ENCODE data around the gene KTN1.
A peak's percentile ranks its signal among the peaks of the same experiment; 100 is the strongest.

The KTN1 gene, protein sequence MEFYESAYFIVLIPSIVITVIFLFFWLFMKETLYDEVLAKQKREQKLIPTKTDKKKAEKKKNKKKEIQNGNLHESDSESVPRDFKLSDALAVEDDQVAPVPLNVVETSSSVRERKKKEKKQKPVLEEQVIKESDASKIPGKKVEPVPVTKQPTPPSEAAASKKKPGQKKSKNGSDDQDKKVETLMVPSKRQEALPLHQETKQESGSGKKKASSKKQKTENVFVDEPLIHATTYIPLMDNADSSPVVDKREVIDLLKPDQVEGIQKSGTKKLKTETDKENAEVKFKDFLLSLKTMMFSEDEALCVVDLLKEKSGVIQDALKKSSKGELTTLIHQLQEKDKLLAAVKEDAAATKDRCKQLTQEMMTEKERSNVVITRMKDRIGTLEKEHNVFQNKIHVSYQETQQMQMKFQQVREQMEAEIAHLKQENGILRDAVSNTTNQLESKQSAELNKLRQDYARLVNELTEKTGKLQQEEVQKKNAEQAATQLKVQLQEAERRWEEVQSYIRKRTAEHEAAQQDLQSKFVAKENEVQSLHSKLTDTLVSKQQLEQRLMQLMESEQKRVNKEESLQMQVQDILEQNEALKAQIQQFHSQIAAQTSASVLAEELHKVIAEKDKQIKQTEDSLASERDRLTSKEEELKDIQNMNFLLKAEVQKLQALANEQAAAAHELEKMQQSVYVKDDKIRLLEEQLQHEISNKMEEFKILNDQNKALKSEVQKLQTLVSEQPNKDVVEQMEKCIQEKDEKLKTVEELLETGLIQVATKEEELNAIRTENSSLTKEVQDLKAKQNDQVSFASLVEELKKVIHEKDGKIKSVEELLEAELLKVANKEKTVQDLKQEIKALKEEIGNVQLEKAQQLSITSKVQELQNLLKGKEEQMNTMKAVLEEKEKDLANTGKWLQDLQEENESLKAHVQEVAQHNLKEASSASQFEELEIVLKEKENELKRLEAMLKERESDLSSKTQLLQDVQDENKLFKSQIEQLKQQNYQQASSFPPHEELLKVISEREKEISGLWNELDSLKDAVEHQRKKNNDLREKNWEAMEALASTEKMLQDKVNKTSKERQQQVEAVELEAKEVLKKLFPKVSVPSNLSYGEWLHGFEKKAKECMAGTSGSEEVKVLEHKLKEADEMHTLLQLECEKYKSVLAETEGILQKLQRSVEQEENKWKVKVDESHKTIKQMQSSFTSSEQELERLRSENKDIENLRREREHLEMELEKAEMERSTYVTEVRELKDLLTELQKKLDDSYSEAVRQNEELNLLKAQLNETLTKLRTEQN (N-terminal part only)

DNA sequence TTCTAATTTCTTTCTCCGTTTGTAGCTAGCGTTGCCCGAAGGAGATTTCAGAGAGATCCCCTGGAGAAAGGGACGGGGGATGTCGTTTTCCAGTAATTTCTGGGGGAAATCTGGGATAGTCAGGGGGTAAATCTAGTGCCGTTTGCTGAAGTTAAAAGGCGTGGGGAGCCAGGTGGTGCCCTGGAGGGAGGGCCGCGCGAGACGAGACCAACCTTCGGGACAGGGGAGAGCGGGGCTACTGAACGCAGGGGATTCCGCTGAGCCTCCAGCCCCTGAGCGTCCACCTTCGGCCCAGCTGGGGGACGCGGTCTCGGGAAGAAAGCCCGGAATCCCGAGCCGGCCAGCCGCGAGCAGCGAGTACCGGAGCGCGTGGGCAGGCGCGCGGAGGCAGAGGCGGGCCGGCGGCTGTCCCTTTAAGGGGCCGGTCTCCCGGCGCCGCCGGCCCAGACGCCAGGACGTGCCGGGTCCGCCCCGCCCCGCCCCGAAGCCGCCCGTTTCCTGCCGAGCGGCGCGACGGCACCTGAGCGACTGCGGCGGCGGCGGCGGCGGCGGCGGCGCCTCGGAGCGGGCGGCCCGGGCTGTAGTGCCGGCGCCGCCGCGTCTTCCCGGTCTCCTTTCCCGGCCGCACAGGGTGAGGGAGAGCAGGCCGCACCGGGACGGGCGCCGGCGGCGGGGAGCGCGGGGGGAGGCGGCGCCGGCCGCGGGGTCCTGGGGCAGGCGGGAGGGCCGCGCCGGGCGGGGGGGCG, at the start of gene KTN1:
KTN1 (plus strand) TSS at position 484 of the 746 bp plus-strand sequence. CDS start 31,842 bp downstream, outside the sequence.
- peak; percentile 82 for DNase-seq

GRCh38 chr14:55530464-55530863, 49.5 kb upstream of the KTN1 start:
- no peak for DNase-seq

DNA sequence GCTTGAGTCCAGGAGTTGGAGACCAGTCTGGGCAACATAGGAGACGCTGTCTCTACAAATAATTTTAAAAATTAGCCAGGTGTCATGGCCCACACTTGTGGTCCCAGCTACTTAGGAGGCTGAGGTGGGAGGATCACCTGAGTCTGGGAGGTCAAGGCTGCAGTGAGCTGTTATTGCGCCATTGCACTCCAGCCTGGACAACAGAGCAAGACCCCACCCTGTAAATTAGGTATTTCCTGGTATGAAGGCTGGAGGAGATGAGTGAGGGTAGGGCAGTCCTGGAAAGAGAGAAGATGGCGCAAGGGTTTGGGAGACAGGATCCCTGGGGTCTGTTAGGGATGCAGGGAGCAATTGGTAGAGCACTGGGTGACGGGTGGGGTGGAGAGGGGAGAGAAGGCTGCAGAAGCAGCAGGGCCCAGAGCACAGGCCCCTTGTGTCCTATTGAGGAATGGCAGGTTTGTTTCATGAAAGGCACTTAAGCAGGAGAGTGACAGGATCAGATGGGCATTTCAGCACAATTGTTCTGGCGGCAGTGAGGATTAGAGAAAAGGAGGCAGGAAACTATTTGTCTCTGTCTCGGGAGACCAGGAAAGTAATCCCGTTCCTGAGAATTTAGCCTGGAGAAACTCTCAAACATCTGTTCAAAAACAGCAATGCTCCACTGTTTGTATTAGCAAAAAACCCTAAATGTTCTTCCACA, 47.2 kb upstream of the KTN1 start:
- DNase-seq = no peak

DNA sequence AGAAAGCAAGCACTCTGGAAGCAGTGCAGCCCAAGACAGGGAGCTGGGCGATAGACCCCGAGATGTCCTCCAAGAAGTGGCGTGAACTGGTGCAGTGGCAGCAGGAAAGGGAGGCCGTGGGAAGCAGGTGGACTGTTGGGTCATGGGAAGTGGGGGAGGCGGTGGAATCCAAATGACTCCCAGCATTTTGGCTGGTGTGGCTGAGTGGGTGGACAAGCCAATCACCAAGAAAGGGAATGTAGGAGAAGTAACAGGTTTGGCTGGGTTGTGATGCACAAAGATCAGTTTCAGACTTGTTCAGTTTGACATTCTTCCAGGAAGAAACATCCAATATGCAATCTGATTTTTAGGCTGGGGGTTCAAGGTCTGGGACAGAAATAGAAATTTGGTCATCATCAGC, 46.0 kb upstream of the KTN1 start:
- no peak for DNase-seq

- DNase-seq = no peak
Measured at GRCh38 chr14:55535516-55536203, 44.3 kb upstream of the KTN1 start.

DNA sequence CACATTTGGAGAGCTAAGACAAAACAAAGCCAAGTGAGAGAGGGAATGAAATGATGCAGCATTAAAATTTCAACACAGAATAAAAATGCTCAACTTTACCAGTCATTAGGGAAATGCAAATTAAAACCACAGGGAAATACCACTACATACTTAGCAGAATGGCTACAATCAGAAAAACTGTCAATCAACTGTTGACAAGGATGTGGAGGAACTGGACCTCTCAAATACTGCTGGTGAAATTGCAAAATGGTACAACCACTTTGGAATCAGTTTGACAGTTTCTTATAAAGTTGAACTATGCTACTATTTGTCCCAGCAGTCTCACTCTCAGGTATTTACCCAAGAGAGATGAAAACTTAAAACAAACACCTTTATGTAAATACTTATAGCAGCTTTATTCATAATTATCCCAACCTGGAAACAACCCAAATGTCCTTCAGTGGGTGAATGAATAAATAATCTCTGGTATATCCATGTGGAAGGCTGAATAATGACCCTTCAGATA, 43.8 kb upstream of the KTN1 start:
- DNase-seq = no peak

- DNase-seq = no peak
Measured at GRCh38 chr14:55537782-55538181, 42.2 kb upstream of the KTN1 start.

DNA sequence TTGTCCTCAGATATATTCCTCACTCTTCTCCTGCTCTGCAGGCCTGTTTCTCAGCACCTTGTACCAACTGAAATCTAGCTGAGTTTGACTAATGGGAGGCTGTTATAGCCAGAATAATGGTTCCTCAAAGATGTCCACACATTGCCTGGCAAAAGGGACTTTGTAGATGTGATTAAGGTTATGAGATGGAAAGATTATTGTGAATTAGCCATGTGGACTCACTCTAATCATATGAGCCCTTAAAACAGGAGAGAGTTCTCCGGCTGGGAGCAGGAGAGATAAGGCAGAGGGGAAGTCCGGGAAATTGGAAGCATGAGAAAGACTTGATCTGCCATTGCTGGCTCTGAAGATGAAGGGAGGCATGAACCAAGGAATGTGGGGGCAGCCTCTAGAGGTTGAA, 40.0 kb upstream of the KTN1 start:
- DNase-seq = no peak

- no peak for DNase-seq
Measured at GRCh38 chr14:55540847-55541773, 38.9 kb upstream of the KTN1 start.

DNA sequence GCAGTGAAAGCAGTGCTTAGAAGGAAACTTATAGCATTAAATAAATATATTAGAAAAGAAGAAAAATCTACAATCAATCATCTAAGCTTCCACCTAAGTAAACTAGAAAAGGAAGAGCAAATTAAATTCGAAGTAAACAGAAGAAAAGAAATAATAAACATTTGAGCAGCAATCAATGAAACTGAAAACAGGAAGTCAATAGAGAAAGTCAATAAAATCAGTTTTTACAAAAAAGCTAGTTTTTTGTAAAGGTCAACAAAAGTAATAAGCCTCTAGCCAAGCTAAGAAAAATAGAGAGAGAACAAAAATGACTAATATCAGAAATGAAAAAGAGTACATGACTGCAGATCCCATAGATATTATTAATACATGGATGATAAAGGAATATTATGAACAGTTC, 34.2 kb upstream of the KTN1 start:
- no peak for DNase-seq

DNA sequence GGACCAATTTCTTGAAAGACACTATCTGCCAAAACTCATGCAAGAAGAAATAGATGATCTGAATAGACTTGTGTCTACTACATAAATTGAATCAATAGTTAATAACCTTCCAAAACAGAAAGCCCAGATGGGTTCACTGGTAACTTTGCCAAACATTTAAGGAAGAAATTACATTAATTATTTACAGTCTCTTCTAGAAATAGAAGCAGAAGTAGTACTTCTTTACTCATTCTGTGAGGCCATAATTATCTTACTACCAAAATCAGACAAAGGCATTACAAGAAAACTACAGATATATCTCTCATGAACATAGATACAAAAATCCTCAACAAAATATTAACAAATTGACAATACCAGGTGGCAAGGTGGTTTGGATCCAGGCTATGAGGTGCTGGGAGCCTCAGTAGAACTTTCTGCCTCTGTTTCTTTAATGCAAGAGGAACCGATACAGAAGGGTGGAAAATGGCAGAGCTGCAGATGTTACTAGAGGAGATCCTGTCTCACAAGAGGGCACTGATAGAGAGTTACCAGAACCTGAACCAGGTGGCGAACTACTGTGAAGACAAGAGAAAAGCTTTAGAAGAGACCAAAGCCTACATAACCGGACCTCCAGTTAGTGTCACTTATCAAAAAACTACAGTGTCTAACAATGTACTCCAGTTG, 33.7 kb upstream of the KTN1 start:
- no peak for DNase-seq

- no peak for DNase-seq
Measured at GRCh38 chr14:55547650-55548315, 32.2 kb upstream of the KTN1 start.

DNA sequence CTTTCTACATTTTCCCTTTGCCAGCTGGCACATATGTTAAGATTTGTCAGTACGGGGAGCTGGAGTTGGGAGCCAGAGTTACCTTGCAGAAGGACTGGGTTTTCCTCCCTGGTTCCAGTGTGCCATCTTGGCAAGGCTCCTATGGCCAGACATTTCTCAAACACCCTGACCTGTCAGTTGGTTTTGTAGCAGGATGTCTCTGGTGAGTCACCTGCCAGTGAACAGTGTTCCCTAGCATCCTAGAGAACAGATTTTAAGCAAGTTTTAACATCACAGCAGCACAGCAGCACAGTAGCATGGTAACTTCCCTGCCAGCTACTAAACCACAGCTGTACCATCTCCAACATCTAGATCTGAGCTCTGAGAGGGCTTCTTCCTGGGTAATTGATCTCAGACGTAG, 26.2 kb upstream of the KTN1 start:
- no peak for DNase-seq

DNA sequence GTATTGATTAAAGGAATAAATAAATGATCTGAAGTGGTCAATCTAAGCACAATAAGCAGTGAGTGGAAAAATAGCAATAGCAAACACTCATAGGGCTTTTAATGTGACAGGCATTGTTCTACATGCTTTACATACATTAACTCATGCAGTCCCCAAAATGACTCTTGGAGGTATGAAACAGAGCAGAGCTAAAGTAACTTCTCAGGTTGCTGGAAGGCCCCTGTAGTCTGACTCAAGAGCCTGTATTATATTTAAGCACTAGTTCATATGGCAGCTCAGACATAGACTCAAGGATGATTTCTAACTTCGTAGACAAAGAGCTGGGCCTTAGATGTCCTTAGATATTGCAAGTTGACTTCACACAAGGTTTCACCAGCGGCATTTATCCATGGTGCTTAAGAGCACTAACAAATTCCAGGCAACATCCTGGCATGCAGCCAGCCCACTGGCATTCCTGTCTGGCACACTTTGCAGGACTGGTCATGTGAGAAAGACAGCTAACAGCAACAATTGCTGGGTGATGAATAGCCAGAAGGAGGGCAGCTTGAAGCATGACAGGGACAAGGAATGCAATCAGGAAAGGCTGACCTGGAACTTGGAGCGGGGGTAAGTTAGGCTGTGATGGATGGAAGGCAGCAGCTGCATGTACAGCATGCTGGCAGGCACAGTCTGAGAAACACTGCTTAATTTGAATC, 22.9 kb upstream of the KTN1 start:
- peak; percentile 84 for DNase-seq

GRCh38 chr14:55562135-55562534, 17.9 kb upstream of the KTN1 start:
- DNase-seq = no peak

DNA sequence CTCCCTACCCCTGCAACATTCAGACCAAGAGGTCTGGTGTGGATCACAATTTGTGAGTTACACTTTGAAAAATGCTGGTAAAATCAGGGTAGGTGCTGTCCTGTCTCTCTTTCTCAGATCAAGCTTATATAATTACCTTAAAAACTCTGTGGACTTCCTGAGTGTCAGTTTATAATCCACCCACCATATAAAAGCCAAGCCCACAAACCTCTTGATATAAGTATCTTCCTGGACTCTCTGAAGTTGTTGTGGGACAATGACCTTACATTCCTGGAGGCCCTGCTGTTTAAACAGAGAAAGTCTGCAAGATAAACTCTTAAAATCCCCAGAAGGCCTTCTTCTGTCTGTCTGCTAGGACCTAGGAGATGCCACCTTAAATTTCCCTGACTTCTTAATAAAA, 11.4 kb upstream of the KTN1 start:
- no peak for DNase-seq

GRCh38 chr14:55571125-55571889, 8.7 kb upstream of the KTN1 start:
- DNase-seq = no peak

All from NCI-H1105 (cell line).